OCI-LY1 (cell line): Measurements from ENCODE around the gene IL1RAPL1.

Experiments used
- H2AFZ ChIP-seq: fragments of 200-600 bp; sonication (generic), shearing (Covaris generic); 2 replicates; pipeline ENCODE4 v1.6.0; 2014; ENCODE audit warnings: antibody characterized with exemption, mild to moderate bottlenecking, low read length
- H3F3A ChIP-seq: fragments of 200-600 bp; sonication (generic), shearing (Covaris generic); 2 replicates; pipeline ENCODE4 v1.6.0; 2014; ENCODE audit warnings: mild to moderate bottlenecking, antibody characterized with exemption, low read length, moderate library complexity; ENCODE audit not compliant: insufficient read depth
- H3K27ac ChIP-seq: fragments of 200-600 bp; sonication (generic); 2 replicates; pipeline ENCODE4 v1.5.1; 2014; ENCODE audit warnings: low read length, mixed run types, mild to moderate bottlenecking, low read depth; ENCODE audit not compliant: poor library complexity, severe bottlenecking
- H3K27me3 ChIP-seq: fragments of 200-600 bp; sonication (generic); 2 replicates; pipeline ENCODE4 v1.6.0; 2014; ENCODE audit warnings: antibody characterized with exemption, mild to moderate bottlenecking, low read length, moderate library complexity; ENCODE audit not compliant: insufficient read depth
- H3K36me3 ChIP-seq: fragments of 200-600 bp; sonication (generic); 2 replicates; pipeline ENCODE4 v1.6.1; 2014; ENCODE audit warnings: mild to moderate bottlenecking, antibody characterized with exemption, low read length, moderate library complexity, mixed read lengths; ENCODE audit not compliant: insufficient read depth
- H3K4me1 ChIP-seq: fragments of 200-600 bp; sonication (generic); 2 replicates; pipeline ENCODE4 v1.5.1; 2014; ENCODE audit warnings: mild to moderate bottlenecking, low read length, moderate library complexity; ENCODE audit not compliant: insufficient read depth, severe bottlenecking
- H3K4me2 ChIP-seq: fragments of 200-600 bp; sonication (generic), shearing (Covaris generic); 2 replicates; pipeline ENCODE4 v1.6.1; 2014; ENCODE audit warnings: low read length
- H3K4me3 ChIP-seq: fragments of 200-600 bp; sonication (generic); 2 replicates; pipeline ENCODE4 v1.5.1; 2014; ENCODE audit warnings: low read length, low read depth, mild to moderate bottlenecking, mixed read lengths; ENCODE audit not compliant: poor library complexity, severe bottlenecking
- H3K79me2 ChIP-seq: fragments of 200-600 bp; shearing (Covaris generic); 2 replicates; pipeline ENCODE4 v1.6.1; 2016; ENCODE audit warnings: mixed run types, low read length, mixed read lengths; ENCODE audit not compliant: insufficient read depth
- H3K9ac ChIP-seq: fragments of 200-600 bp; sonication (generic), shearing (Covaris generic); 2 replicates; pipeline ENCODE4 v1.6.1; 2014; ENCODE audit warnings: mild to moderate bottlenecking, low read length, mixed read lengths
- H3K9me2 ChIP-seq: fragments of 200-600 bp; sonication (generic), shearing (Covaris generic); 2 replicates; pipeline ENCODE4 v1.6.1; 2014; ENCODE audit warnings: low read depth, mild to moderate bottlenecking, low read length, mixed read lengths
- H3K9me3 ChIP-seq: fragments of 200-600 bp; shearing (Covaris generic); 2 replicates; pipeline ENCODE4 v1.6.1; 2014; ENCODE audit warnings: low read length, mixed read lengths
- H4K20me1 ChIP-seq: fragments of 200-600 bp; sonication (generic), shearing (Covaris generic); 2 replicates; pipeline ENCODE4 v1.6.0; 2016; ENCODE audit warnings: mild to moderate bottlenecking, low read length; ENCODE audit not compliant: insufficient read depth
- EZH2 ChIP-seq: fragments of 200-600 bp; sonication (generic), shearing (Covaris generic); IDR thresholded peaks from 2 replicates; pipeline ENCODE4 v1.8.0; 2017; ENCODE audit warnings: borderline replicate concordance, mixed run types, mild to moderate bottlenecking, antibody characterized with exemption, low read length, moderate library complexity, mixed read lengths
- TF ChIP-seq, protein P1 (sequence below): fragments of 200-600 bp; sonication (generic), shearing (Covaris generic); IDR thresholded peaks from 2 replicates; pipeline ENCODE4 v1.5.1; 2017; ENCODE audit warnings: mild to moderate bottlenecking, antibody characterized with exemption, low read length, moderate library complexity, mixed read lengths

Gene IL1RAPL1

DNA sequence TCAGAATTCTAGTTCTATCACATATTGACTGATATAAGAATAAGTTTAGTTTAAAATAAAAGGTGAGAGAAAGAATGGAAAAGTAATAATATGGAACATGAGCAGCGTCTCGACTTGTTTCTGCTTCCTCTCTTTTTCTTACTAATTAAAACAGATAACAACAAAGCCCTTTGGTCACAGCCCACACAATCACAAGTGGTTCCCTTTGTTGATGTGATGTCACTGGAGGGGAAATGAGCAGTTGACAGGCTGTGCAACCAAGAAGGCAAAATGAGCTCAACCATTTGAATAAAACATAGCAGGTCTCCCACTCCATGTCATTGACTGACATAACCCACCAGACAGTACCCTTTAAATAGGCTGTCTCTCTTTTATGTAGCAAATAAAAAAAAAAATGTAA lies 1285.6 kb downstream of the IL1RAPL1 start:
- no peak for TF ChIP-seq EZH2
- TF ChIP-seq, protein P1, sequence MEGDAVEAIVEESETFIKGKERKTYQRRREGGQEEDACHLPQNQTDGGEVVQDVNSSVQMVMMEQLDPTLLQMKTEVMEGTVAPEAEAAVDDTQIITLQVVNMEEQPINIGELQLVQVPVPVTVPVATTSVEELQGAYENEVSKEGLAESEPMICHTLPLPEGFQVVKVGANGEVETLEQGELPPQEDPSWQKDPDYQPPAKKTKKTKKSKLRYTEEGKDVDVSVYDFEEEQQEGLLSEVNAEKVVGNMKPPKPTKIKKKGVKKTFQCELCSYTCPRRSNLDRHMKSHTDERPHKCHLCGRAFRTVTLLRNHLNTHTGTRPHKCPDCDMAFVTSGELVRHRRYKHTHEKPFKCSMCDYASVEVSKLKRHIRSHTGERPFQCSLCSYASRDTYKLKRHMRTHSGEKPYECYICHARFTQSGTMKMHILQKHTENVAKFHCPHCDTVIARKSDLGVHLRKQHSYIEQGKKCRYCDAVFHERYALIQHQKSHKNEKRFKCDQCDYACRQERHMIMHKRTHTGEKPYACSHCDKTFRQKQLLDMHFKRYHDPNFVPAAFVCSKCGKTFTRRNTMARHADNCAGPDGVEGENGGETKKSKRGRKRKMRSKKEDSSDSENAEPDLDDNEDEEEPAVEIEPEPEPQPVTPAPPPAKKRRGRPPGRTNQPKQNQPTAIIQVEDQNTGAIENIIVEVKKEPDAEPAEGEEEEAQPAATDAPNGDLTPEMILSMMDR, result no peak
- H3F3A ChIP-seq, result no peaks in the 10 kb centered on the region
- H3K4me1 ChIP-seq, result no peaks in the 10 kb centered on the region
- H3K9me2 ChIP-seq, result no peaks in the 10 kb centered on the region
- no peaks in the 10 kb centered on the region for H4K20me1 ChIP-seq
- H3K4me3 ChIP-seq, result no peak overlapping the region
- no peaks in the 10 kb centered on the region for H3K79me2 ChIP-seq
- no peak overlapping the region for H3K4me2 ChIP-seq
- no peaks in the 10 kb centered on the region for H3K36me3 ChIP-seq
- no peak overlapping the region for H3K27ac ChIP-seq
- no peak overlapping the region for H2AFZ ChIP-seq
- H3K9me3 ChIP-seq, result no peaks in the 10 kb centered on the region
- H3K9ac ChIP-seq, result no peak overlapping the region
- H3K27me3 ChIP-seq, result no peaks in the 10 kb centered on the region

DNA sequence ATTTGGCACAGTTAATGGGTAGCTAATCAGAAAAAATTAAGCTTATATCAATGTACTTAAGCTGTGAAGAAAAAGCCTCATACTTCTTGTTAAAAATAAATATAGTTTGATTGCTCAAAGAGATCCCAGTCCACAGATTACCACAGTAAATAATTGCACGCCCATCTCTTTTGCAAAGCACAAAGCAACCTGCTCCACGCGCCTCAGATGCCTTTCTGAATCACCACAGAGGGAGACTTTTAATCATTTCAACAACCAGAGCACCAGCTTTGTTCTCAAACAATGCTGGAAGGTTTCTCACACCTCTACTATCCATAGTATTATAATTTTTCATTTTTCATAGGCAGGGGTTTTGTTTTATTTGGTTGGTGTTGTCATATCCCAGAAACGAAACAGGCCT lies 1289.5 kb downstream of the IL1RAPL1 start:
- Histone ChIP-seq H3K9ac (no peak overlapping the region), H3K4me3 (no peak overlapping the region), H3K79me2 (no peaks in the 10 kb centered on the region), H2AFZ (no peak overlapping the region), H3K4me2 (no peak overlapping the region), H3K9me2 (no peaks in the 10 kb centered on the region), H4K20me1 (no peaks in the 10 kb centered on the region), H3F3A (no peaks in the 10 kb centered on the region), H3K4me1 (no peaks in the 10 kb centered on the region), H3K9me3 (no peaks in the 10 kb centered on the region), H3K27ac (no peak overlapping the region), H3K27me3 (no peaks in the 10 kb centered on the region), H3K36me3 (no peaks in the 10 kb centered on the region)
- TF ChIP-seq, protein P1, result no peak
- no peak for TF ChIP-seq EZH2

GRCh38 chrX:29880977-29881376 lies 1293.7 kb downstream of the IL1RAPL1 start:
- Histone ChIP-seq H2AFZ (no peak overlapping the region), H3K36me3 (no peaks in the 10 kb centered on the region), H3K9me2 (no peaks in the 10 kb centered on the region), H3K4me1 (no peaks in the 10 kb centered on the region), H3K27me3 (no peaks in the 10 kb centered on the region), H3K9me3 (no peaks in the 10 kb centered on the region), H3K79me2 (no peaks in the 10 kb centered on the region), H3K27ac (no peak overlapping the region), H3K4me3 (no peak overlapping the region), H4K20me1 (no peaks in the 10 kb centered on the region), H3K9ac (no peak overlapping the region), H3K4me2 (no peak overlapping the region), H3F3A (no peaks in the 10 kb centered on the region)
- TF ChIP-seq EZH2, result no peak
- TF ChIP-seq, protein P1, result no peak
